HEK293 (cell line): ENCODE results near the gene PCAT6.
"Not testable (repeated sequence)": the region's sequence is repeated elsewhere in the genome, so short reads cannot be mapped to it uniquely, and the experiment has no call there.

Source experiments
- CTCF ChIP-seq: fragments of 450-650 bp; formaldehyde crosslinking; IDR thresholded peaks from 2 replicates; pipeline ENCODE4 v1.5.1; 2016; ENCODE audit warnings: missing biosample characterization, missing genetic modification characterization
- HIC1 ChIP-seq: fragments of 450-650 bp; formaldehyde crosslinking; IDR thresholded peaks from 2 replicates; pipeline ENCODE4 v1.5.1; 2016; ENCODE audit warnings: missing biosample characterization, missing genetic modification characterization
- HOXA7 ChIP-seq: sonication (generic); formaldehyde crosslinking; IDR thresholded peaks from 2 replicates; pipeline ENCODE4 v1.8.1; 2022; ENCODE audit warnings: missing genetic modification reagents, borderline replicate concordance
- PRDM6 ChIP-seq: fragments of 450-650 bp; formaldehyde crosslinking; IDR thresholded peaks from 2 replicates; pipeline ENCODE4 v1.5.1; 2017; ENCODE audit warnings: missing biosample characterization, missing genetic modification characterization
- TCF7L2 ChIP-seq: IDR thresholded peaks from 2 replicates; pipeline ENCODE4 v1.6.1; 2011; ENCODE audit warnings: low read depth, mild to moderate bottlenecking, inconsistent platforms, low read length, moderate library complexity, borderline replicate concordance
- YY2 ChIP-seq: fragments of 450-650 bp; formaldehyde crosslinking; IDR thresholded peaks from 2 replicates; pipeline ENCODE4 v1.5.1; 2016; ENCODE audit warnings: missing biosample characterization, missing genetic modification characterization
- ZNF138 ChIP-seq: fragments of 450-650 bp; formaldehyde crosslinking; IDR thresholded peaks from 2 replicates; pipeline ENCODE4 v1.5.1; 2016; ENCODE audit warnings: missing biosample characterization, missing genetic modification characterization, borderline replicate concordance
- ZNF624 ChIP-seq: fragments of 450-650 bp; formaldehyde crosslinking; IDR thresholded peaks from 2 replicates; pipeline ENCODE4 v1.5.1; 2017; ENCODE audit warnings: missing biosample characterization, missing genetic modification characterization
- ZNF830 ChIP-seq: fragments of 450-650 bp; IDR thresholded peaks from 2 replicates; pipeline ENCODE4 v1.5.0; 2018; ENCODE audit warnings: missing biosample characterization, missing genetic modification characterization, low read depth, mild to moderate bottlenecking, moderate library complexity

- TF ChIP-seq ZNF624 (tag by site-specific recombination); CTCF (tag by site-specific recombination); PRDM6 (tag by site-specific recombination); YY2 (tag by site-specific recombination); TCF7L2; HOXA7 (CRISPR knock-in tag); HIC1 (tag by site-specific recombination); ZNF830 (tag by site-specific recombination); ZNF138 (tag by site-specific recombination): not testable (repeated sequence)
Observed at GRCh38 chr1:202794931-202795330, 15.8 kb upstream of the PCAT6 start.
